Esophagus squamous epithelium (tissue), 4 donors: ENCODE measurements around the gene TCEA2.

Source experiments
- CTCF ChIP-seq, 6 experiments: fragments of 450-650 bp in 4 of 6; fragments of 200-600 bp in 2 of 6; sonication (generic) in 2 of 6; IDR thresholded peaks; one replicate each; pipeline ENCODE4 v1.5.1; 2016 to 2019; ENCODE audit warnings: antibody characterized with exemption in 6 of 6, mild to moderate bottlenecking in 4 of 6, moderate library complexity in 4 of 6
- POLR2A ChIP-seq, 4 donors: fragments of 450-650 bp; IDR thresholded peaks; one replicate each; pipeline ENCODE4 v1.6.1; 2017; ENCODE audit warnings: antibody characterized with exemption in 4 of 4, mild to moderate bottlenecking in 4 of 4, moderate library complexity in 3 of 4

- no peak for TF ChIP-seq POLR2A (IDR thresholded peaks at IDR 0.05)
- TF ChIP-seq CTCF (IDR thresholded peaks at IDR 0.05) = no peak
Measured at GRCh38 chr20:64051033-64051452, 12.0 kb upstream of the TCEA2 start.
